Tibial nerve (tissue), 4 donors: Measurements from ENCODE around the gene SPATS2.

ENCODE experiments used
- CTCF ChIP-seq, 5 experiments: fragments of 200-600 bp in 3 of 5; fragments of 450-650 bp in 2 of 5; sonication (generic) in 3 of 5; IDR thresholded peaks; one replicate each; pipeline ENCODE4 v1.5.1; 2016 to 2019; ENCODE audit warnings: antibody characterized with exemption in 5 of 5, mild to moderate bottlenecking in 3 of 5, moderate library complexity in 2 of 5
- EP300 ChIP-seq, 2 donors: sonication (generic); formaldehyde crosslinking; IDR thresholded peaks; one replicate each; pipeline ENCODE4 v1.6.1; 2017; ENCODE audit warnings: antibody characterized with exemption in 2 of 2, mild to moderate bottlenecking in 1 of 2
- POLR2A ChIP-seq, 2 donors: fragments of 450-650 bp; IDR thresholded peaks; one replicate each; pipeline ENCODE4 v1.6.1; 2017; ENCODE audit warnings: antibody characterized with exemption in 2 of 2, mild to moderate bottlenecking in 2 of 2, moderate library complexity in 2 of 2

GRCh38 chr12:49432616-49433015 lies 65.4 kb downstream of the SPATS2 start:
- TF ChIP-seq CTCF (IDR thresholded peaks at IDR 0.05) (no peak), POLR2A (IDR thresholded peaks at IDR 0.05) (no peak), EP300 (IDR thresholded peaks at IDR 0.05) (no peak)
